ENCODE data around the gene NOL7. TPM values are rescaled to one million over a fixed set of nuclear protein-coding genes. Genes with fewer than 3 reads are reported as not detected.

Gene NOL7
- total and polyA plus RNA-seq, 8 donors = 18.1 to 147 (median 62.6) TPM

GRCh38 chr6:13633343-13633742 lies 18.2 kb downstream of the NOL7 start:
- Histone ChIP-seq H3K36me3 (peaks cover 16 to 68% (median 63%) of the 10 kb centered on the region in 4 donors), H3K27ac (no peak overlapping the region), H3K9me3 (no peaks in the 10 kb centered on the region), H3K27me3 (no peaks in the 10 kb centered on the region), H3K4me3 (no peak overlapping the region), H3K4me1 (no peaks in the 10 kb centered on the region)
- intact Hi-C loops (cut with DNase I; ENCODE audit: low total_unique reads) = no loop called here
- 95 to 98% (median 96%) methylated on average over 2 of the region's 2 CpGs for WGBS, 5 donors
- DNase-seq = no peak
- TF ChIP-seq POLR2AphosphoS5 (IDR thresholded peaks at IDR 0.05) (no peak), EP300 (IDR thresholded peaks at IDR 0.05) (no peak), POLR2A (IDR thresholded peaks at IDR 0.05) (no peak), CTCF (IDR thresholded peaks at IDR 0.05) (no peak)

- intact Hi-C loops (cut with DNase I; ENCODE audit: low total_unique reads) = no loop called here
- no peak for TF ChIP-seq CTCF (IDR thresholded peaks at IDR 0.05)
- TF ChIP-seq EP300 (IDR thresholded peaks at IDR 0.05) = no peak
- TF ChIP-seq POLR2A (IDR thresholded peaks at IDR 0.05) = no peak
- Histone ChIP-seq H3K4me3 (no peak overlapping the region), H3K9me3 (no peaks in the 10 kb centered on the region), H3K27me3 (no peaks in the 10 kb centered on the region), H3K36me3 (peaks cover 18 to 69% (median 63%) of the 10 kb centered on the region in 4 donors), H3K27ac (peak overlapping the region in 2 of 5 donors; percentile 26 to 34), H3K4me1 (no peaks in the 10 kb centered on the region)
- 69 to 89% (median 84%) methylated on average over 4 of the region's 4 CpGs for WGBS, 5 donors
- no peak for DNase-seq
Observed at GRCh38 chr6:13635948-13636658, 21.0 kb downstream of the NOL7 start.

DNA sequence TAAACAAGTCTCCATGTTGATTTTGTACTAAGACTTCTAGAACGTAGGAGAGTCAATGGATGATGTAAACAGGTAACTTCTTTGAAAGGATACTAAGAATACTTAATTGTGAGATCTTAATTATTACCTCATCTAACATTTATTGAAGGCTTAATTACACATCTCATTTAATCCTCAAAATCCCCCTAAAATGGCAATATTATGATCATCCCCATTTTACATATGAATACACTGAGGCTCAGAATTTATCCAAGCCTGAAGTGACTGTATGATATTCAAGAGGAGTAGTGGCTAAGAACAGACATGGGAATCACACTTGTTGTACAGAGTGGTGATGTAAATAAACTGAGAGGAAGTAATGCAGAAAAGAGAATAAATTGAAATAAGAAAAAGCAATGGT lies 22.9 kb downstream of the NOL7 start:
- no peaks in the 10 kb centered on the region for H3K27me3 ChIP-seq
- H3K27ac ChIP-seq = no peak overlapping the region
- no peak for DNase-seq
- 88 to 98% (median 93%) methylated on average over 1 of the region's 1 CpG for WGBS, 5 donors
- no peak overlapping the region for H3K4me3 ChIP-seq
- TF ChIP-seq POLR2A (IDR thresholded peaks at IDR 0.05) (no peak), EP300 (IDR thresholded peaks at IDR 0.05) (no peak), POLR2AphosphoS5 (IDR thresholded peaks at IDR 0.05) (no peak), CTCF (IDR thresholded peaks at IDR 0.05) (no peak)
- H3K4me1 ChIP-seq = no peaks in the 10 kb centered on the region
- peaks cover 10 to 64% (median 56%) of the 10 kb centered on the region in 4 donors for H3K36me3 ChIP-seq
- intact Hi-C loops (cut with DNase I; ENCODE audit: low total_unique reads) = no loop called here
- H3K9me3 ChIP-seq = no peaks in the 10 kb centered on the region

DNA sequence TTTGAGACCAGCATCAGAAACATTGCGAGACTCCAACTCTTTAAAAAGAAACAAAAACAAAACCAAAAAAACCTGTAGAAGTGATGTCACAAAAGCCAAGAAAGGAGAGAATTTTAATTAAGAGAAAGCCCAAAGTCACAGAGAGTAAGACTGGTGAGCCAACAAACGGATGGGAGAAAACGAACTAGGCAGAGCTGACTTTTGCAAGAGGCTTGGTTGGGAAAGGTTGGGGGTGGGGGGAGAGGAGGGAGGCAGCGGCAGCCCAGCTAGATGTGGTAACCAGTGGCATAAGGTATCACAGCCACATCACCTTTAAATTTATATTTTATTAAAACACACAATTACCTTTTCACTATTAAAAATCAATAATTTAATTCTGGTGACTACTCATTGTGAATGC lies 23.5 kb downstream of the NOL7 start:
- Histone ChIP-seq H3K27me3 (no peaks in the 10 kb centered on the region), H3K9me3 (no peaks in the 10 kb centered on the region), H3K36me3 (peaks cover 10 to 66% (median 57%) of the 10 kb centered on the region in 4 donors), H3K27ac (no peak overlapping the region), H3K4me1 (no peaks in the 10 kb centered on the region), H3K4me3 (no peak overlapping the region)
- WGBS, 5 donors = 74 to 97% (median 90%) methylated on average over 4 of the region's 4 CpGs
- no peak for DNase-seq
- intact Hi-C loops (cut with DNase I; ENCODE audit: low total_unique reads) = no loop called here
- TF ChIP-seq POLR2A (IDR thresholded peaks at IDR 0.05) (no peak), POLR2AphosphoS5 (IDR thresholded peaks at IDR 0.05) (no peak), EP300 (IDR thresholded peaks at IDR 0.05) (no peak), CTCF (IDR thresholded peaks at IDR 0.05) (no peak)

Data from stomach (tissue), 9 donors.